ENCODE results near the gene CD52.

GRCh38 chr1:26357121-26357602 is 39.4 kb downstream of the CD52 start:
- TF ChIP-seq CTCF (IDR thresholded peaks at IDR 0.05) (no peak), POLR2AphosphoS5 (IDR thresholded peaks at IDR 0.05) (no peak), EP300 (IDR thresholded peaks at IDR 0.05) (no peak), POLR2A (IDR thresholded peaks at IDR 0.05) (no peak)

Measured in upper lobe of left lung (tissue), 4 donors.